NCI-H146 (cell line): ENCODE data around the gene HTATSF1.
A peak's percentile ranks its signal among the peaks of the same experiment; 100 is the strongest.

Experiments used
- DNase-seq: peaks from one replicate; lab custom pipeline; 2025; lab: John Stamatoyannopoulos, UW

Gene HTATSF1

GRCh38 chrX:136497556-136498052 is at the start of gene HTATSF1:
TSS of gene HTATSF1 (plus strand) at chrX:136497592. CDS start at chrX:136497685, 93 bp downstream.
- no peak for DNase-seq

GRCh38 chrX:136447968-136448367 is 49.4 kb upstream of the HTATSF1 start:
- no peak for DNase-seq

GRCh38 chrX:136450050-136450830 is 47.2 kb upstream of the HTATSF1 start:
- DNase-seq: no peak

GRCh38 chrX:136452614-136453013 is 44.8 kb upstream of the HTATSF1 start:
- no peak for DNase-seq

- DNase-seq: no peak
These were observed 44.3 kb upstream of the HTATSF1 start for GRCh38 chrX:136453114-136453513.

- DNase-seq: peak; percentile 49
These were observed 43.6 kb upstream of the HTATSF1 start for GRCh38 chrX:136453771-136454170.

- no peak for DNase-seq
These were observed 41.3 kb upstream of the HTATSF1 start for GRCh38 chrX:136456133-136456532.

- peak; percentile 59 for DNase-seq
These were observed 40.0 kb upstream of the HTATSF1 start for GRCh38 chrX:136457303-136457917.

- no peak for DNase-seq
These were observed 32.8 kb upstream of the HTATSF1 start for GRCh38 chrX:136464589-136464988.

GRCh38 chrX:136467303-136467702 is 30.1 kb upstream of the HTATSF1 start:
- DNase-seq: no peak

GRCh38 chrX:136468391-136469103 is 28.8 kb upstream of the HTATSF1 start:
- DNase-seq: peak; percentile 14

- DNase-seq: no peak
These were observed 23.7 kb upstream of the HTATSF1 start for GRCh38 chrX:136473663-136474062.

- no peak for DNase-seq
These were observed 22.2 kb upstream of the HTATSF1 start for GRCh38 chrX:136475236-136475635.

GRCh38 chrX:136476501-136476900 is 20.9 kb upstream of the HTATSF1 start:
- DNase-seq: no peak

- DNase-seq: no peak
These were observed 20.4 kb upstream of the HTATSF1 start for GRCh38 chrX:136477026-136477425.

GRCh38 chrX:136480383-136480782 is 17.0 kb upstream of the HTATSF1 start:
- no peak for DNase-seq

- no peak for DNase-seq
These were observed 9.7 kb upstream of the HTATSF1 start, which contains the start of gene BRS3 for GRCh38 chrX:136487647-136488046. TSS of gene BRS3 (plus strand) at chrX:136487947. CDS start at chrX:136488115, 168 bp downstream.

- DNase-seq: peak; percentile 5
These were observed 8.7 kb upstream of the HTATSF1 start for GRCh38 chrX:136488706-136489105.

- DNase-seq: no peak
These were observed 5.6 kb upstream of the HTATSF1 start for GRCh38 chrX:136491832-136492231.

- no peak for DNase-seq
These were observed 4.4 kb upstream of the HTATSF1 start for GRCh38 chrX:136493011-136493410.

- no peak for DNase-seq
These were observed 2.3 kb upstream of the HTATSF1 start for GRCh38 chrX:136495043-136495442.

- DNase-seq: peak; percentile 51
These were observed 1.1 kb upstream of the HTATSF1 start for GRCh38 chrX:136496186-136496763.
